ENCODE measurements around the gene MUC12. TPM values are rescaled to one million over a fixed set of nuclear protein-coding genes. Genes with fewer than 3 reads are reported as not detected.
"Not testable (repeated sequence)": the region's sequence is repeated elsewhere in the genome, so short reads cannot be mapped to it uniquely, and the experiment has no call there.

Gene MUC12
- total and polyA plus RNA-seq, 9 of the 15 experiments (the other 6 are each of a cell fraction or from before 2014, with no cell fraction given): 0.23 to 1.2 (median 0.79) TPM; not detected in 1

DNA sequence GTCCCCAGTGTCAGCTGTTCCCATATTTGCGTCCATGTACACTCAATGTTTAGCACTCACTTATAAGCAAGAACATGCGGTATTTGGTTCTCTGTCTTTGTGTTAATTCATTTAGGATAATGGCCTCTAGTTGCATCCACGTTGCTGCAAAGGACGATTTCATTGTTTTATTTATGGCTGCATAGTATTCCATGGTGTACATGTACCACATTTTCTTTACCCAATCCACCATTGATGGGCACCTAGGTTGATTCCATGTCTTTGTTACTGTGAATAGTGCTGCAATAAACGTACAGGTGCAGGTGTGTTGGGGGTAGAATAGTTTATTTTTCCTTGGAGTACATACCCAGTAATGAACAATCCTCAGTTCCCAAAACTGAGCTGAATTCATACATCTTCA is 91.6 kb downstream of the MUC12 start:
- CTCF ChIA-PET (ENCODE audit: low intra/inter-chr PET ratio): interaction anchor here (2.3 to 3.6 kb wide), 3 partner anchors 161 to 166 kb away, joined by 9 to 44 read pairs (median 28); partner anchors contain the start of gene ACHE
- no peaks in the 10 kb centered on the region for H3K9me3 ChIP-seq (replicated peaks; ENCODE audit: control insufficient read depth, insufficient read depth, low read depth, low read length)
- no peak for FAIRE-seq
- H3K27me3 ChIP-seq (ENCODE audit: control insufficient read depth in 2 of 2, insufficient read depth in 2 of 2, low read length in 2 of 2): peaks cover 15 to 56% of the 10 kb centered on the region in 2 experiments
- POLR2A ChIA-PET: no interaction called here
- TF ChIP-seq POLR2A (conservative IDR thresholded peaks at IDR 0.05): no peak
- TF ChIP-seq CAMTA2 (CRISPR knock-in tag; conservative IDR thresholded peaks at IDR 0.05): no peak
- TF ChIP-seq GABPB1 (CRISPR knock-in tag; IDR thresholded peaks at IDR 0.05): no peak
- peak; percentile 50 for TF ChIP-seq ZNF146 (CRISPR knock-in tag; IDR thresholded peaks at IDR 0.05; ENCODE audit: unreplicated experiment)
- TF ChIP-seq PHF20 (IDR thresholded peaks at IDR 0.05; ENCODE audit: partially characterized antibody): no peak
- no peak overlapping the region for H3K4me3 ChIP-seq
- no peaks in the 10 kb centered on the region for H3K9me1 ChIP-seq (ENCODE audit: control insufficient read depth, insufficient read depth, low read length)
- intact Hi-C loops (cut with micrococcal nuclease) (no loop called here), in situ Hi-C loops (cut with MboI) (no loop called here)
- no peak overlapping the region for H3K27ac ChIP-seq (ENCODE audit: extremely low read depth, low read depth, low read length)
- H3K4me1 ChIP-seq (replicated peaks in 1 of 2; ENCODE audit: control insufficient read depth in 2 of 2, insufficient read depth in 2 of 2, low read length in 2 of 2): no peaks in the 10 kb centered on the region
- H3K9ac ChIP-seq (ENCODE audit: insufficient read depth in 1 of 2, low read depth in 2 of 2, low read length in 2 of 2): no peak overlapping the region
- no peak for DNase-seq (ENCODE audit: extremely low read depth in 1 of 4, low spot score in 3 of 4)
- no peak overlapping the region for H3K4me2 ChIP-seq (ENCODE audit: insufficient read depth, low read length)
- 0% methylated on average over 5 of the region's 5 CpGs for WGBS (ENCODE audit: insufficient coverage, low coverage, missing lambda C conversion rate)
- no TSS peak for BruUV-seq (replicated peaks)
- peaks cover 4% of the 10 kb centered on the region; the same call in 1 of the 2 replicates for H4K20me1 ChIP-seq (replicated peaks; ENCODE audit: control insufficient read depth, insufficient read depth, low read length)
- H3K36me3 ChIP-seq (ENCODE audit: control insufficient read depth, insufficient read depth, low read length): no peaks in the 10 kb centered on the region
- H3K79me2 ChIP-seq (ENCODE audit: control insufficient read depth, insufficient read depth, low read length): no peaks in the 10 kb centered on the region
- no peak overlapping the region for H2AFZ ChIP-seq (ENCODE audit: low read depth, low read length)
- ATAC-seq: no peak

DNA sequence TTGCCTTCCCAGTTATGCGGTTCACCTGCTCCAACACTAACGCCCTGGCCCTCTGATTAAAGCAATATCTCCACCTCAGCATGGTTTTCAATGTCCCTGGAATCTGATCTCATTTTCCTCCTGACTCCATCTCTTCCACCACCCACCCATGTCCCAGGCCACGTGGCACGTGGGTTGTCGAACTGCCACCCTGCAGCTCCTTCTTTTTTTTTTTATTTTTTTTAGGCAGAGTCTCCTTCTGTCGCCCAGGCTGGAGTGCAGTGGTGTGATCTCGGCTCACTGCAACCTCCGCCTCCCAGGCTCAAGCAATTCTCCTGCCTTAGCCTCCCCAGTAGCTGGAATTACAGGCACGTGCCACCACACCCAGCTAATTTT is 94.8 kb downstream of the MUC12 start:
- H3K4me2 ChIP-seq (ENCODE audit: insufficient read depth, low read length); DNase-seq (ENCODE audit: extremely low read depth in 1 of 4, low spot score in 3 of 4); H3K9me3 ChIP-seq (replicated peaks; ENCODE audit: control insufficient read depth, insufficient read depth, low read depth, low read length); H2AFZ ChIP-seq (ENCODE audit: low read depth, low read length); FAIRE-seq; BruUV-seq (replicated peaks); H3K79me2 ChIP-seq (ENCODE audit: control insufficient read depth, insufficient read depth, low read length); H3K36me3 ChIP-seq (ENCODE audit: control insufficient read depth, insufficient read depth, low read length); H3K9me1 ChIP-seq (ENCODE audit: control insufficient read depth, insufficient read depth, low read length); in situ Hi-C loops (cut with MboI); H3K4me1 ChIP-seq (replicated peaks in 1 of 2; ENCODE audit: control insufficient read depth in 2 of 2, insufficient read depth in 2 of 2, low read length in 2 of 2); intact Hi-C loops (cut with micrococcal nuclease); H4K20me1 ChIP-seq (replicated peaks; ENCODE audit: control insufficient read depth, insufficient read depth, low read length); ATAC-seq; H3K4me3 ChIP-seq; H3K27ac ChIP-seq (ENCODE audit: extremely low read depth, low read depth, low read length); CTCF ChIA-PET (ENCODE audit: low intra/inter-chr PET ratio): not testable (repeated sequence)
- 3% methylated on average over 8 of the region's 9 CpGs for WGBS (ENCODE audit: insufficient coverage, low coverage, missing lambda C conversion rate)
- POLR2A ChIA-PET: interaction anchor here (0.6 kb wide), 1 partner anchor 113 kb away, joined by 3 read pairs; no protein-coding TSS in a partner anchor
- Histone ChIP-seq H3K27me3 (ENCODE audit: control insufficient read depth in 2 of 2, insufficient read depth in 2 of 2, low read length in 2 of 2) (peaks cover 36 to 83% of the 10 kb centered on the region in 2 experiments), H3K9ac (ENCODE audit: insufficient read depth in 1 of 2, low read depth in 2 of 2, low read length in 2 of 2) (peak overlapping the region in 1 of 2 experiments; percentile 46; a peak in 1 of 4 replicates)

Measured in K562 (cell line).